Right forelimb (tissue), 1 donor: ENCODE data around the gene GGA3.
A peak's percentile ranks its signal among the peaks of the same experiment; 100 is the strongest.
"Not testable (repeated sequence)": the region's sequence is repeated elsewhere in the genome, so short reads cannot be mapped to it uniquely, and the experiment has no call there.

Source experiments
- DNase-seq: peaks from one replicate; pipeline ENCODE4 v3.0.0-alpha.2; 2018

The GGA3 gene, protein sequence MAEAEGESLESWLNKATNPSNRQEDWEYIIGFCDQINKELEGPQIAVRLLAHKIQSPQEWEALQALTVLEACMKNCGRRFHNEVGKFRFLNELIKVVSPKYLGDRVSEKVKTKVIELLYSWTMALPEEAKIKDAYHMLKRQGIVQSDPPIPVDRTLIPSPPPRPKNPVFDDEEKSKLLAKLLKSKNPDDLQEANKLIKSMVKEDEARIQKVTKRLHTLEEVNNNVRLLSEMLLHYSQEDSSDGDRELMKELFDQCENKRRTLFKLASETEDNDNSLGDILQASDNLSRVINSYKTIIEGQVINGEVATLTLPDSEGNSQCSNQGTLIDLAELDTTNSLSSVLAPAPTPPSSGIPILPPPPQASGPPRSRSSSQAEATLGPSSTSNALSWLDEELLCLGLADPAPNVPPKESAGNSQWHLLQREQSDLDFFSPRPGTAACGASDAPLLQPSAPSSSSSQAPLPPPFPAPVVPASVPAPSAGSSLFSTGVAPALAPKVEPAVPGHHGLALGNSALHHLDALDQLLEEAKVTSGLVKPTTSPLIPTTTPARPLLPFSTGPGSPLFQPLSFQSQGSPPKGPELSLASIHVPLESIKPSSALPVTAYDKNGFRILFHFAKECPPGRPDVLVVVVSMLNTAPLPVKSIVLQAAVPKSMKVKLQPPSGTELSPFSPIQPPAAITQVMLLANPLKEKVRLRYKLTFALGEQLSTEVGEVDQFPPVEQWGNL

DNA sequence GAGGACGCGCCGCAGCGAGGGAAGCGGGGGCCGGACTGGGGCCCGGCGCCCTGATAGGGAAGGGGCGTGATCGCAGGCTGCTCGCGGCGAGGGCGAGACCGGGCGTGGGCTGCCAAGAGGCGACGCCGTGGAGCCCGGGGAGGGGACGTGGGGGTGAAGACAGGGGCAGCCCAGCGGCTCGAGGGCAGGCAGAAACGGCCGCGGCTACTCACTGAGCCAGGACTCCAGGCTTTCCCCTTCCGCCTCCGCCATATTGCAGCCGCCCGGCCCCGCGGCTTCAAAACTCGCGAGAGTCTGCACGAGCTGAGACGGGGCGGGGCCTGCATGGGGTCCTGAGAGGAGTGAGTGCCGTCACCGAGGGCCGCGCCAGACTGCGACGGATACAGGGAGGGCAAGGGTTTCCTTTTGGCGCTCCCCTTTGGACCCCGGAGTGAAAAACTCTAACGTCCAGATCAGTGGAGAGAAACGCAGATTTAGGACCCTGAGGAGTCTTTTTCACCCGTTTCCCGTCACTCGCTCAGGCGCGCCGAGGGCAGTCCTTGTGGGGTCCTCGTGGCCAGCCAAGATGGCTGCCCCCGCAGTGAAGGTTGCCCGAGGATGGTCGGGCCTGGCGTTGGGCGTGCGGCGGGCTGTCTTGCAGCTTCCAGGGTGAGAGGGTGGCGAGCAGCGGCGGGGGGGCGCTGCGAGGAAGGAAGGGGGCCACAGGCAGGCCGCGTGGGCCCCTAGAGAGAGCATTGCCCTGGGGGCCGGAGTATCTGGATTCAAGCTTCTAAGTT is at the start of gene GGA3, which contains the start of gene MRPS7:
TSS of gene GGA3 (minus strand) at position 271 of the 776 bp plus-strand sequence. CDS start at position 252, 19 bp downstream.
TSS of gene MRPS7 (plus strand) at position 544 of the 776 bp plus-strand sequence. CDS start at position 566, 22 bp downstream.
- peak; percentile 98 for DNase-seq

GRCh38 chr17:75308732-75309629 is 47.6 kb upstream of the GGA3 start:
- no peak for DNase-seq

DNA sequence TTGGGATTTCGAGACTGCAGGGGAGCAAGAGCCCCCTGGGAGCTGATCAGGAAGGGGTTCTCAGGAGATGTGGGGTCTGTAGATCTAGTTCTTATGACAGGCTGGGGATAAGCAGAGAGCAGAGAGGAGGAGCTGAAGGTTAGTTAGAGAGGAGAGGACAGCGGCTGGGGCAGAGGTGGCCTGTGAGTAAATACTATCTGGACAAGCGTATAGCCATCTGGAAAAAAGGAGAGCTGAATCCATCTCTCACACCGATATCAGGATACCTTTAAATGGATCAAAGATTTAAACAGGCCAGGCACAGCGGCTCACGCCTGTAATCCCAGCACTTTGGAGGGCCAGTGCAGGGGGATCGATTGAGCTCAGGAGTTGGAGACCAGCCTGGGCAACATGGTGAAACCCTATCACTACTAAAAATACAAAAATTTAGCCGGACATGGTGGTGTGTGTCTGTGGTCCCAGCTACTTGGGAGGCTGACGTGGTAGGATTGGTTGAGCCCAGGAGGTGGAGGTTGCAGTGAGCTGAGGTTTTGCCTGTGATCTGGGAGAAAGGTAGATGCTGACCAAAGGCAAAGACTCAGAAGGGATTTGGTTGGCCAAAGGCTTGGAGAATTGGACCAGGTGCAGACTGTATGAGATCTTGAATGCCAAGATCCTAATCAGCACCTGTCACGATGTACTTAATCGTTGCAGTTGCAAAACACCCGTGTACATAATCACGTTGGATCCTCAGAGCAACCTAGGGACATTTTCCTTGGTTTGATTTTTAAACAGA is 46.7 kb upstream of the GGA3 start:
- no peak for DNase-seq

DNA sequence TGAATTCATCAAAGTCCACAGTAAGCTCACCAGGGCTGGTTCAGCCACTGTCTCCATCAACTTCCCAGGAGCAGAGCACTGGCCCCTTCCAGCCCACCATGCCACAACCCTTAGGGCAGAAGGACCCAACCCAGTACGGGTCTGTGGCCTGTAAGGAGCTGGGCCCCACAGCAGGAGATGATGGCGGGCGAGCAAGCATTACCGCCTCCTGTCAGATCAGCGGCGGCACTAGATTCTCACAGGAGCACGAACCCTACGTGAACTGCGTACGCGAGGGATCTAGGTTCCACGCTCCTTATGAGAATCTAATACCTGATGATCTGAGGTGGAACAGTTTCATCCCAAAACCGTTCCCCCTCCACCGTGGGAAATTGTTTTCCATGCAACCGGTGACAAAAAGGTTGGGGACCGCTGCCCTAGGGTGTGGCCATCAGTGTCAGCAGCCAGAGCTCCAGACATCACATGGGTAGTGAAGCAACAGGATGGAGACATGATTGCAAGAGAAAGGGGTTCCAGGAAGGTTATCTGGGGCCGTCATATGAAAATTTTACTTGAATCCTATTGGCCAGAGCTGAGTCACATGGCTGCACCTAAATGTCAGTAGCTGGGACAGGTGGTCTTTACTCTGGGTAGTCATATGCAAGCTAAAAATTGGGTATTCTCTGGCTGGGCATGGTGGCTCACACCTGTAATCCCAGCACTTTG is 40.2 kb upstream of the GGA3 start:
- DNase-seq, result no peak

DNA sequence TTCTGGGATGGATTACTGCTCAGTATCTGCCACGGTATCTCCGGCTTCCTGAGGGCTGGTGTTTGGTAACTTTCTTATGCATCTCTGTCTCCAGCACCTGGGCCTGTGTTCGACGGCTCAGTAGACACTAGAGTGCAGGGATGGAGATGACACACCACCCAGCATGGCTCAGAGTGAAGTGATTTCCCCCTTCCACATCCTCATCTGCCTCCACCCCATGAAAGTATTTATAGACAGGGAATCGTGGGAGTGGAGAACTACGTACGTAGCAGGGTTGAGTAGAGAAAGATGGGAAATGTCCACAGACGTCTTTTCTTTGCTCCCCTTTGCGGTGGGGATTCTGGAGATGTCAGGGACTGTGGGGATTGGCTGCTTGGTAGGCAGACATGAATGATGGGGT is 39.6 kb upstream of the GGA3 start:
- no peak for DNase-seq

GRCh38 chr17:75300280-75300679 is 38.9 kb upstream of the GGA3 start:
- no peak for DNase-seq

- DNase-seq, result no peak
Observed at GRCh38 chr17:75295201-75296158, 34.1 kb upstream of the GGA3 start.

- DNase-seq, result not testable (repeated sequence)
Observed at GRCh38 chr17:75292810-75293448, 31.5 kb upstream of the GGA3 start.

DNA sequence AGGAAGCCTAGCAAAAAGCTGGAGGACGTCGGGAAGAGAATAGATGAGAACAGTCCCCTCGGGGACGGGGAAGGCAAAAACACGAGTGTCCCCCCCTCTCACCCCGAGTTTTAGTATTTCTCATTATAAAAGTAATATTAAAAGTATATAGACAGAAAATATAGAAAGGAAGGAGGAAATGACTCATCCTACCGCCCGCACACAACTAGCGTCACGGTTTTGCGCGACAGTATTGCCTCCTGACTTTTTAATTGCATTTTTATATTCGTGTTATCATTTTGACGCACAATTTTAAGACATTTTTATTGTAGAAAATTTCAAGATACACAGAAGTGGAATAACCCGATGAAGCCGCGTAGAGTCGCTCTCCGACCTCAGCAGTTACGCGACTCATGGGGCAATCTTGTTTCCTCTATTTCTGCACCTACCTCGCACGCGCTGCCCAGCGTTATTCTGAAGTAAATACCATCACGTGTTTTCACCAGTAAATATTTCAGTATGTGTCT is 28.5 kb upstream of the GGA3 start:
- no peak for DNase-seq

DNA sequence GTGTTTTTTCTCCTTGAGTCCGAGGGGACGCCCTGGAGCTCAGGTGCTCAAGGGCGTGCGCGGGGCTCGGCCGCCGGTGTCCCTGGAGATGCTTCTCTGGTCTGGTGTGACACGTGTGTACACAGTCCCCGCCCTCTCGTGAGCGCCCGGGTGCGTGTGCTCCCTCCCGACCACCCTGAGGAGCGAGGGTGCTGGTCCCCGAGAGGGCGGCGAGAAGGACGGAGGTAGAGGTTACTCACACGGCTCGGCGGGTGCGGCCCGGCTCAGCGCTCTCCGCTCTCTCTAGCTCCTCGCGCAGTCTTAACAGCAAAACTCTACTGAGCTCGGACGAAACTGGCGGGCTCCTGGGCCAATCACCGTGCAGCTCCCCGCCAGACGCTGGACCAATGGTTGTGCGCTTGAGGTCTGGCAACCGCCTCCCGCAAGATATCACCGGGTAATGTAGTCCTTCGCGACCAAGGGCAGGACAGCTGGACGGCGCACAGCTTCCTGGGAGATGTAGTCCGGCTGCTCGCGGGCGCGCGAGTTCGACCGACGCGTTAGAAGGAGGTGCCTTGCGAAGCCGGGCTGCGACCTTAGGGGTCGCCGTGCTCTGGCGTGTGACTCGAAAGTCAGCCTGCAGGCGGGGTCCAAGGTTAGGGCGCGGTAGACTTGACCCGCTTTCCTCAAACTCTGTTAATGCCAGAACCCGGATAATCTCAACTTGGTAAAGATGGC is 27.9 kb upstream of the GGA3 start, which contains the start of gene SLC25A19:
TSS of gene SLC25A19 (minus strand) at position 319 of the 717 bp plus-strand sequence. CDS start 2,669 bp downstream, outside the sequence.
- peak; percentile 96 for DNase-seq

DNA sequence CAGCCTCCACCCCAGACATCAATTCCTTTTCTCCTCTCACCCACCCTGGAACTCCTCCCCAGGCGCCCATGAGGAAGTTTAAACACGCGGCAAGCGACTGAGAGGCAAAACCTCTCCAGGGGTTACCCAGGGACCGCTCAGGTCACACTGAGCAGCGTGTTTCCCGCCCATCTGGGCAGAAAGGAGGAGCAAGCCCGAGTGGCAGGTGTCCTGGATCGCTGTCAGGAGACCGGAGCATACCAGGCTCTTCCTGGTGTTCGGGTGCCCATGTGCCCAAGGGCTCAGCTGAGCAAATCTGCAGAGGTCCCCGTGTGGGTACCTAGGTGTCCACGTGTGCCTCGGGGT is 27.3 kb upstream of the GGA3 start:
- no peak for DNase-seq

DNA sequence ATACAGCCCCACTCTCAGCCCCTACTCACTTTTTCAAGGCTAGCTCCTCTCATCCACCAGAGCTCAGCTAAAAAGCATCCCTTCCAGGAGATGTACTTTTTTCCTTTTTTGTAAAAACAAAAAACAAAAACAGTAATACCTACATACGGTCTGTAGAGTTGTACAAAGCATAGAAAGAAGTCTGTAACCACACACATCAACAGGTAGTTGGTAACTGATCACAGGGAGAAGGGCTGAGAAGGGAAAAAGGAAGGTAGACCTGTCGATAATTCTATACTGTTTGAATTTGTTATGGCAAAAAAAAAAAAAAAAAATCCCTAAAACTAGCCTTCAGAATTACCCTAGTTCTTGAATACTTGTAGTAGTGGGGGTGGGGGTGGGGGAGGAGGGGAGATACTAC is 27.0 kb upstream of the GGA3 start:
- no peak for DNase-seq

GRCh38 chr17:75287221-75287620 is 25.8 kb upstream of the GGA3 start:
- DNase-seq, result no peak

GRCh38 chr17:75285123-75285522 is 23.7 kb upstream of the GGA3 start:
- DNase-seq, result no peak

DNA sequence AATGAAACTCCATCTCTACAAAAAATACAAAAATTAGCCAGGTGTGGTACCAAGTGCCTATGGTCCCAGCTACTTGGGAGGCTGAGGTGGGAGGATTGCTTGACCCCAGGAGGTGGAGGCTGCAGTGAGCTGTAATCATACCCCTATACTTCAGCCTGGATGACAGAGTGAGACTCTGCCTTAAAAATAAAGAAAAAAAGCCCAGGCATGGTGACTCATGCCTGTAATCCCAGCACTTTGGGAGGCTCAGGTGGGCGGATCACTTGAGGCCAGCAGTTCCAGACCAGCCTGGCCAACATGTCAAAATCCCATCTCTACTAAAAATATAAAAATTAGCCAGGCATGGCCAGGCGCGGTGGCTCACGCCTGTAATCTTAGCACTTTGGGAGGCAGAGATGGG is 18.8 kb upstream of the GGA3 start:
- not testable (repeated sequence) for DNase-seq

- DNase-seq, result no peak
Observed at GRCh38 chr17:75277664-75278071, 16.3 kb upstream of the GGA3 start.

DNA sequence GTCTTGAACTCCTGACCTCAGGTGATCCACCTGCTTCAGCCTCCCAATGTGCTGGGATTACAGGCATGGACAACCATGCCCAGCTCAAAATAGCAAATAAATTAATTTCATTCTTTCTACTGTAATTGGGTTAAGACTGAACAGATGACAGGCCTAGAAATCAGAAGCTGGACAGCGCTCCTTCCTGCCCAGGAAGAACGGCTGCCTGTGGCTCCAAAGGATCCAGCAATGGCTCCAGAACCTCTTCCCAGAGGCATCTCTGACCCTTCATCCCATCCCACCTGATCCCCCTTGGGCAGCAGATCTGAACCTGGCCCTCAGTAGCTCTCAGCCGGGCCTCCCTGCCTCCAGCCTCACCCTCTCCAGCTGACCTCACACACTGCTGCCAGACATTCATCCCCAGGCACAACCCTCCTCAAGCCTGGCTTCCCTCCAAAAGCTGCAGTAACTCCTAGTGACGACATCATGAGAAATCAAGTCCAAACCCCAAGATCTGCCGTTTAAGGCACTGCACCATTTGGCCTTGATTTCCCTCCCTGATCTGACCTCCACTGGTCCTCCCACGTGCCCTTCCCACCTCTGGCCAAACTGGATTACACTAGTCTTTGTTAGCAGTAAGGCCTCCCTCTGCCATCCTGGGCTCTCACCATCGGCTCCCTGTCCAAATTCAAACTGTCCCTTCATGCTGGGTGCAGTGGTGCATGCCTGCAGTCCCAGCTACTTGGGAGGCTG is 12.7 kb upstream of the GGA3 start:
- no peak for DNase-seq
